NCI-H2196 (cell line): ENCODE measurements around the gene BTBD6.
"Not testable (repeated sequence)": the region's sequence is repeated elsewhere in the genome, so short reads cannot be mapped to it uniquely, and the experiment has no call there.

Experiments
- DNase-seq: peaks from one replicate; lab custom pipeline; 2025; ENCODE audit not compliant: unreplicated experiment; lab: John Stamatoyannopoulos, UW

BTBD6 gene

DNA sequence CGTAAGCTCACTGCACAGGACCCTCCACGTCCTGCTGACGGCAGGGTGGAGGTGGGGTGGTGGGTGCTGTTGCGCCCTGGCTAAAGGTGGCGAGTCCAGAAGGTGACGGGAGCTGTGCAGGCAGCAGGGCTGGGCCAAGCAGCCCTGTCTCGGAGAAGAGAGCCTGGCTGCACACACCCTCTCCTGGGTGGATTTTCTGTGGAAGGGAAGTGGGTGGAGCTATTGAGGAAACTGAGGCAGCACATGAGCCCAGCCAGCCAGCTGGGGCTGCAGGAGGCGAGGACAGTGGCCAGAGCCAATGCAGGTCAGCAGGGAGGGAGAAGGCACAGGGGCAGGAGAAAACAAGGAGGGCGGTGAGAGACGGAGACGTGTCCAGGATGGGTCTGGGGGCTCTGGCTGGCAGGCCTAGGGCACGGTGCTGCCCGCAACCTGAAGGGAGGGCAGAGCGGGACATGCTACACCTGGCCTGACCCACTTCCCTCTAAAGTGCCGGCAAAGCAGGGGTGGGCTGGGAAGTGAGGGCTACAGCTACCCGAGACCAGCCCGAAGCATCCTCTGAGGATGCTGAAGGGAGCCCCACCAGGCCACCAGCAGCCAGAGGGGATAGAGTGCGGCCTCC is 20.5 kb downstream of the BTBD6 start:
- no peak for DNase-seq

DNA sequence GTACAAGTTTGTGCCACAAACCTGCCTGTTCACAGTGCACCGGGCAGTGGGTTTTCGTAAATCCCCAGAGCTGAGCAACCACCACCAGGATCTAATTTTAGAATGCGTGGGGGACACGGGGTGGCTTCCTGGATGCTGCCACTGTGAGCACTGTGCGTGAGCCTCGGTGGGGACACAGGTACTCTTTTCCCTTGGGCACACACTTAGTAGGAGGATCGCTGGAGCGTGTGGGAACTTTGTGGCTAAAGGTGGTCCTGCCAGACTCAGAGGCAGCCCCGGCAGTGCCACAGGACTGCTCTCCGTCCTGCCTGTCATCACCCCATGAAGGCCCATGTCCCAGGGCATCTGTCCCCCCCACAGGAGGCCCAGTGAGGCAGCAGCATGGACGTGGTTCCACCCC is 21.1 kb downstream of the BTBD6 start:
- DNase-seq: no peak

DNA sequence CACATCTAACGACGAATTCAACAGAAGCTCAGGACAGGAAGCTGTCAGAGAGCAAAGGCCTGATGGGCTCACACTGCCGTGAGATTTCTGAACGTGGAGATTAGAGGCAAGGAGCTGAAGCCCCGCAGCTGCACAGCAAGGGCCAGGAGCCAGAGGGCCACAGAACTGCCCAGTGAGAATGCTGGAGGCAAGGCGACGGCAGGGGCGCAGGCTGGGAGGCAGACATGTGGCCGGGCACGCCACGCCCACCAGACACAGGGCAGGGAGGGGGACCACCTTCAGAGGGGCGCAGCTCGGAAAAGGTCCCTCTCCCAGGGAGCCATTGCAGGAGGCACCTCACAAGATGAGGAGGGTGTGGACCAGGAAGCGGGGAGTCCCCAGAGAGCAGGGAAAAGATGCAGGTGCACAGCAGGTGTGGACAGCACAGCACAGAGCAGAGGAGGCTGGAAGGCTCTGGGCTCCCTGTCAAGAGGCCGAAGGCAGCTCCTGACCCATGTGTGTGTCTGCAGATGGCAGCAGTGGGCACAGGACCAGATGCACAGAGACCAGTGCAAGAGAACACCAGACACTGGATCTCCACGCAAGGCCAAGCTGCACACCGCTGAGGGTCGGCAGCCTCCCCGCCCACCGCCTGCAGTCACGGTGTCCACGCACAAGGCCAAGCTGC is 23.0 kb downstream of the BTBD6 start:
- DNase-seq: no peak

DNA sequence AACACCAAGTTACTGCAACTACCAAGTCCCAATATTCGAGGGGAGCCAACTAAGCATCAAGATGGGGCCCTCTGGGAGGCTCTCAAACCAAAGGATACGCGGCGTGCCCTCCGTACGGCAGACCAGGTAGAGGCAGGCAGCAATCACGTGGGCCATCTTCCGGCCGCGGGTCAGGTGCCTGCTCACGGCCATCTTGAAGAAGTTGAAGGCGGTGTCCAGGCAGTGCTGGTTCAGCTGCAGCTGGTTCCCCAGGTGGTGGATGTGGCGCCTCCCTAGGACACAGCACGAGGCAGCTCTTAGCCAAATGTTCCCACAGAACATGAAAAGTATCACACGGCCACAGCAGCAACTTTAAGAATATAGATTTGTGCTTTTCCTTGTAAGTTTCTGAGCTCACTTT is 24.3 kb downstream of the BTBD6 start:
- DNase-seq: no peak

DNA sequence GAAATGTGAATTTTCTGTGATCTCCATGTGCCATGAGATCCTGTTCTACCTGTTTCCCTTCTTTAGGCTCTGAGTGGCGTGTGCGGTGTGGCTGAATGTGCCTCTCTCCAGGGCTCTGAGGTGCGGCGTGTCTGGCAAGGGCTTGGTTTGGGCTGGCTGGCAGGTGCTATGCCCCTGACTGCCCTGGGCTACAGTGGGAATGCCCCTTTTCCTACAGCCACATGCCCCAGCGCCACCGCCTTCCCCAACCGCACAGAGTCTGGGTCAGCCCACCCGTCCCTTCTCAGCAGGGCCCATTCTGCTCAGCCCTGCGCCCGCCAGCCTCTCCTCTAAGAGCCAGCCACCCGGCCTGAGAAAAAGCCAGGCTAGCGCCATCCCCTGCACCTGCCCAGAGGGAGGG is 24.7 kb downstream of the BTBD6 start:
- no peak for DNase-seq

DNA sequence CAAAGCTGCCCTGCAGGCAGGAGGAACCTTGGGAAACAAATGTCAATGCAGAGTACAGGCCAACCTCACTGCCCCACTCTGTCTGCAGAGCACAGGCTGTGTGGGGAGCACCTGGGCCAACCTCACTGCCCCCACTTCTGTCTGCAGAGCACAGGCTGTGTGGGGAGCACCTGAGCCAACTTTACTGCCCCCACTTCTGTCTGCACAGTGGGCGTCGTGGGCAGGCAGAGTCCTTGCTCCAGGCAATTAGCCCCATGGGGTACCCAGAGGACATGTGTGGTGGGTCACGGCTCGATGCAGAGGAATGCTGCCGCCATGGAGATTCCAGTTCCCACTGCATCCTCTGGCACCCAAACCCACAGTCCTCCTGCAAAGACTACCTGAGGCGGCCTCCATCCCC is 26.3 kb downstream of the BTBD6 start:
- no peak for DNase-seq

DNA sequence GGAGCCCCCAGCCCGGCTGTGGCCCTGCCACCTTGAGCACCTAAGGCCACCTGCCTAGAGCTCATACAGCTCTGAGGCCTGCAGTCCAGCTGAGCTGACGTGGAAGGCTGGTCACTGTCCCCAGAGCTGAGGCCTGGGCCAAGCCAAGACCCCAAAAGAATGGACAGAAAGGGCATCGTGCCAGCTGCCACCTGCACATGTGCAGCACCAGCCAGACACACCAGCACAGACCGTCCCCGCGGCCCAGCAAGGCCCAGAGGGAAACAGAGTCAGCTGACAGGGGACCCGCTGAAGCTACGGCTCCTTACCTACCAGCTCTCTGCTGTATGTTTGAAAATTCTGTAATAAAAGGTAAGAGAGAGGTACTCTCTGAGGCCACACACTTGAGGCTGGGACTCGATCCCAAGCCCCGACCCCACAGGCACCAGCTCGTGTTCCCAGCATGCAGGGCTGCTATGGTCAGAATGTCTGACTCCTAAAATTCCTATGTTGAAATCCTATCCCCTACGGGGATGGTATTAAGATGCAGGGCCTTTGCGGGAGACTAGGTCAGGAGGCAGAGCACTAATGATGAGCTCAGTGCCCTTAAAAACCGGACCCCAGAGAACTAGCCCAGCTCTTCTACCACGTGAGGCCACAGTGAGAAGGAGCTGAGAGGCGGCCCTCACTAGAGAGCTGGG is 27.1 kb downstream of the BTBD6 start:
- DNase-seq: no peak

DNA sequence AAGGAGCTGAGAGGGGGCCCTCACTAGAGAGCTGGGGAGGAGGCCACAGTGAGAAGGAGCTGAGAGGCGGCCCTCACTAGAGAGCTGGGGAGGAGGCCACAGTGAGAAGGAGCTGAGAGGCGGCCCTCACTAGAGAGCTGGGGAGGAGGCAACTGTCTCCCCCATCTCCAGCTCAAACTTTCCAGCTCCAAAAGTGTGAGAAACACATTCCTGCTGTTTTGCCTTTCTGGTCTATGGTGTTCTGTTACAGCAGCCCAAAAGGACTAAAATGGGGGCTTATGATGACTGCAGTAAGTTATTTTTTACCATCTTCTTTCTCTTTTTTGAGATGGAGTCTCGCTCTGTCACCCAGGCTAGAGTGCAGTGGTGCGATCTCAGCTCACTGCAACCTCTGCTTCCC is 29.1 kb downstream of the BTBD6 start:
- not testable (repeated sequence) for DNase-seq

DNA sequence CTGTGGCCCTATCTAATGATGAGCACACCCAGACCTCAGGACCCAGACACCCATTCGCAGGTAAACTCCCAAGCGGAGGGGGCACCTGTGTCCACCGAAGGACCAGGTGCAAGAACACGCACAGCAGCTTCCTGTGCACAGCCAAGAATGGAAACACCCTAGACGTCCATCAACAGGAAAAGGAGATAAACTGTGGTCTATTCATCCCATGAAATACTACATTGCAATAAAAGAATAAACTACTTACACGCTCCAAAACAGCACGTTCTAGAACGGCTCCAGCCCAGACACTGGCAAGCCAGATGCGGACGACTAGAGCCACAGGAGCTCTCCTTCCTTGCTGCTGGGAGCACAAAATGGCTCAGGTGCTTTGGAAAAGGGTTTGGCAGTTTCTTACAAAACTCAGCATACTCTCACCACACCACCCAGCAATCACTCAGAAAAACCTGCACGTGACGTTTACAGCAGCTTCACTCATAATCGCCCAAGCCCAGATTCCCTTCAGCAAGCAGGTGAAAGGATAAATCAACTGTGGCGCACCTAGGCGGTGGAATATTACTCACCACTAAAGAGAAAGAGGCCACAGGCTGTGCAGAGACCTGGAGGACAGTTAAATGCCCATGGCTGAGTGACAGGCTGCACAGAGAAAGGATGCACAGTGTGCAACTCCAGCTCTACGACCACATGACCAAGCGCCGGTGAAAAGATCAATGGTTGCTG is 31.5 kb downstream of the BTBD6 start:
- DNase-seq: no peak

DNA sequence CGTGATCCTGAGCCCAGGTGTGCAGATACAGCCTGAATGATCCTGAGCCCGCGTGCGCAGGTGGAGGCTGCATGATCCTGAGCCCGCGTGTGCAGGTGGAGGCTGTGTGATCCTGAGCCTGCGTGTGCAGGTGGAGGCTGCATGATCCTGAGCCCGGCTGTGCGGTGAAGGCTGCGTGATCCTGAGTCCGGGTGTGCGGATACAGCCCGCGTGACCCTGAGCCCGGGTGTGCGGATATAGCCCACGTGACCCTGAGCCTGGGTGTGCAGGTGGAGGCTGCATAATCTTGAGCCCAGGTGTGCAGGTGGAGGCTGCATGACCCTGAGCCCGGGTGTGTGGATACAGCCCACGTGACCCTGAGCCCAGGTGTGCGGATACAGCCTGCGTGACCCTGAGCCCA is 32.2 kb downstream of the BTBD6 start:
- no peak for DNase-seq

DNA sequence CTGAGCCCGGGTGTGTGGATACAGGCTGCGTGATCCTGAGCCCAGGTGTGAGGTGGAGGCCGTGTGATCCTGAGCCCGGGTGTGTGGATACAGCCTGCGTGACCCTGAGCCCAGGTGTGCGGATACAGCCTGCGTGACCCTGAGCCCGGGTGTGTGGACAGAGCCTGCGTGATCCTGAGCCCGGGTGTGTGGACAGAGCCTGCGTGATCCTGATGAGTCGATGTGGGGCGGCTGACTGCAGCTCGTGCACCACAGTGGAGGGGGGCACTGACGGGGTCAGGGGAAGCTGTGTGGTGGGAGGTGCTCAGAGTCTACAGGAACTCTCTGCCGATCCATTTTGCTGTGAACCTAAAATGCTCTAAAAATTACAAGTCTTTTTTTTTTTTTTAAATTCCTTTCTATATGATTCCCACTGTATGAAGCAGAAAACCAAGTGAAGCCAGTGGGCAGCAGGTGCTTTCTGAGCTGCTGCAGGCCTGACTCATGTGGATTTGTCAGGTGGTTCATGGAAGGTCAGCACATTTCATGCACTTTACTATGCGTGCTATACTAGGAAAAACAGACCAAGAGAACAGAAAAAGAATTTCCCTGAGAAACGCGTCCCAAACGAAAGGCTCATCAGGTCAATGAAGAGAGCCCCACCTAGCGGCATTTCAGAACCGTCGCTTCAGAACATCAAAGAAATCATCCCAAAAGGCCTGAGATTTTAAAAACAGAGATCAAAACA is 33.2 kb downstream of the BTBD6 start:
- DNase-seq: no peak

DNA sequence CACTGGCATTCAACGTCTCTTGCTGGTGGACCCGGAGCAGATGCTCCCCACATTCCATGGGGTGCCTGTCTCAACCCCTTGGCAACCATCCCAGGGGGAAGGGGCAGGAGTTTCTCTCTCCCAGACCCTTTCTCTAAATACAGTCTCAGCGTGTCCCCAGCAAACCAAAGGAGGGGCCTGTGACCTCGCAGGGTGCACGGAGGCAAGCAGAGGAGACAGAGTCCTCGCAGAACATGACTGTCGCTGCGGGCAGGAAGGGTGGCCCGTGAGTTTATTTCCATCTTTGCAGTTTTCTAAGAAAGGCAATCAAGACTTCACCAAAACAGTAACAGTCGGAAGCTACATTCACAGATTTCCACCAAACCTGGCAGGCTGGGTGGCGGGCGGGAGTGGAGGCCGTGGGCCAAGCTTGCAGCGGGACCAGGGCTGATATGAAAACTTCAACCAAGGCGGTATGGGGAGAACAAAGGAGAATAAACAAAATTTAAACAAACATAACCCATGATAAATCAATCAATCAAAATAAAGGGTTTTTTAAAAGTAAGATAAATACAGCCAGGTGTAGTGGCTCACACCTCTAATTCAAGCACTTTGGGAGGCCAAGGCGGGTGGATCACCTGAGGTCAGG is 33.9 kb downstream of the BTBD6 start:
- no peak for DNase-seq

DNA sequence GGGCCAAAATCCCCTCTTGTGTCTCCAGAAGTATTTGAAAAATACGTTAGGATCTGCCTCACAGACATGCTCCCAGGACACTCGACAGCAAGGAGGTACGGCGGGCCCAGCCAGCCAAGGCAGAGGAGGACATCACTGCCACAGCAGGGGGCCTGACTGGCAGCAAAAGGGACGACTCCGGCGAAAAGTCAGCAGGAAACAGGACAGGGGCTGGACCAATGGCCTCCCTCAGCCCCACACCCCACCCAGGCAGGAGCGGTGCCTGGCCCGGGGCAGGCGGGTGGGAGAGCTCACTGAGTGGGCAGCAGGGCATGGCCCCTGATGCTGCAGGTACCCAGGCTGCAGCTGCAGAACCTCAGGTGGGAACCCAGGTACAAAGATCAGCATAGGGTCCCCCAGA is 34.7 kb downstream of the BTBD6 start:
- DNase-seq: no peak

DNA sequence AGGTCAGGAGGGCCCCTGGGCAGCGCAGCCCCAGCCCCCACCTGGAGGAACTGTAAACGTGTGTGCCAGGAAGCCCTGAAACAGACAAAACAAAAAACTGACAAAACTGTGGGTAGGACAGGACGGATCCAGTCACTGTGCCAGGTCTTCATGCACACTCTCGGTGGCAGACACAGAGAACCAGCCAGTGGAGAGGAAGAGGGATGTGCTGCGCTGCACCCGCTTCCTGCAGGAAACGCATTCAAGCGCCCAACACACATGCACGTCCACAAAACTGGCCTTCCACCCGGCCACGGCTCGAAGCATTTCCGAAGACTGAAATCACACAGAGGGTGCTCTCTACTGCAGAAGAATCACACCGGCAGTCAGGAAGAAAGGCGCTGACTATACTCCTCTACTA is 35.6 kb downstream of the BTBD6 start:
- no peak for DNase-seq

DNA sequence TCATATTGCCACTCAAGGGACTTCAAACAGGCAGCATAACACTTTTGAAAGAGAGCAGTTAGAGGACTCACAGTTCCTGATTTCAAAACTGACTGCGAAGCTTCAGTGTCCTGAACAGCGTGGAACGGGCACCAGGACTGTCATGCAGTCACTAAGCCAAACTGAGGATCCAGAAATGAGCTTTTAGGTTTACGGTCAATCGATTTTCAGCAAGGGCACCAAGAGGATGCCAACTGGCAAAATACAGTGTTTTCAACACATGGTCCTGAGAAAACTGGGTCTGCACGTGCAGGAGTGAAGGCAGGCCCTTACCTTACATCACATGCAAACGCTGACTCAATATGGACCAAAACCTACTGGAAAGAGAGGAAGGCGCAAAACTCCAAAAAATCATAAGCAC is 36.8 kb downstream of the BTBD6 start:
- DNase-seq: no peak

DNA sequence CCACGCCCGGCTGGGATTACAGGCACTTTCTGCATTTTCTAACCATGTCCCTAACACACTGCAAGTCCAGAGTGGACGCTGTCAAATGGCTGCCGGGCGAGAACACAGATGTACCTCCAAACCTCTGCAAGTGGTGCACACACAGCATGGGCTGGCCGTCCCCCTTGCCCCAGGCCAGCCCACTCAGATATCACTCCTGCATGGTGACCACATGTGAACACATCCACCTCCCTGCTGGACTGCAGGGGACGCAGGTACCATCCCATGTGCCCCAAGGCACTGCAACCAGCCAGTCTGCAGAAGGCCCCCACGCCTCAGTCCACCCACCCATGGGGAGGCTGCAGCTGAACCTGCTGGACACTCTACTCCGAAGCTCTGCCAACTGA is 38.4 kb downstream of the BTBD6 start:
- no peak for DNase-seq

DNA sequence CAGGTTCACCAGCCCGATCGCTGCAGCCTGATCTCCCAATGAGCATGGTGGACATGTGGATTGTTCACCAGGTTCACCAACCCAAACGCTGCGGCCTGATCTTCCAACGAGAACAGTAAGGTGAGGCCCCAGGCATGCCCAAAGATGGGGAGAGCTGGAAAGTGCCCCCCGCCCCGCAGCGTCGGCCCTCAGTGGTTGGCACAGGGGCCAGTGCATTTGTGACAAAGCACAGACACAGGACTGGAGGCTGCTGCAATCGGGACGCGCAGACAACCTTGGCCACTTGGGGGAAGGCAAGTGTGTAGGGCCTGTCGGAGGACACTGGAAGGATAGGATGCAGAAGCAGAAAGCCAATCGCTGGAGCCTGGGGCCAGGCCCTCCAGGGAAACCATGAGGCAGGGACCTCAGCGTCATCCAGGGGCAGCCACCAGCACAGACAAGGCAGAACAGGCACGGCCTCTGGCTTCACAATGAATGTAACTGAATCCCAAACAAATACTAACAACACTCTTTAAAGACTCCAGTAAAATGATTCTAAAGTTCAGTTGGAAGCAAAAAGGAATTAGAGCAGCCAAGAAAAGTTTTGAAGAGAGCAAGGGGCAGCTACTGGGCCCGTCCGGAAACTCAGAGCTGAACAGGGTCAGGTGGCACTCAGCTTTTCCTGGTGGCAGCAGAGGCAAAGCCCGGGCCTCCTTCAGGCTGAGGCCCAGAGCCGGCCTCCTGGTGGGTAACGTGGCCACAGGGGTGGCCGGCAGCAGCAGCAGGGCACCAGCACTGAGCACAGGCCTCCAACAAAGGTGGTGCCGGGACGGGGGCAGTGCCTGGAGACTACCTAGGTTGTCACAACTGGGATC is 39.1 kb downstream of the BTBD6 start:
- DNase-seq: no peak

DNA sequence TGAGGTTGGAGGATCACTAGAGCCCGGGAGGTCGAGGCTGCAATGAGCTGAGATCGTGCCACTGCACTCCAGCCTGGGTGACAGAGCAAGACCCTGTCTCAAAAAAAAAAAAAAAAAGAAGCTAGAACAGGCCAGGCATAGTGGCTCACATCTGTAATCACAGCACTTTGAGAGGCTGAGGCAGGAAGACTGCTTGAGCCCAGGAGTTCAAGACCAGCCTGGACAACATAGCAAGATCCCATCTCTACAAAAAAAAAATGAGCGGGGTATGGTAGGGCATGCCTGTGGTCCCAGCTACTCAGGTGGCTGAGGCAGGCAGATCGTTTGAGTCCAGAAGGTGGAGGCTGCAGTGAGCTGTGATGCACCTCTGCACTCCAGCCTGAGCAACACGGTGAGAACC is 40.6 kb downstream of the BTBD6 start:
- not testable (repeated sequence) for DNase-seq

DNA sequence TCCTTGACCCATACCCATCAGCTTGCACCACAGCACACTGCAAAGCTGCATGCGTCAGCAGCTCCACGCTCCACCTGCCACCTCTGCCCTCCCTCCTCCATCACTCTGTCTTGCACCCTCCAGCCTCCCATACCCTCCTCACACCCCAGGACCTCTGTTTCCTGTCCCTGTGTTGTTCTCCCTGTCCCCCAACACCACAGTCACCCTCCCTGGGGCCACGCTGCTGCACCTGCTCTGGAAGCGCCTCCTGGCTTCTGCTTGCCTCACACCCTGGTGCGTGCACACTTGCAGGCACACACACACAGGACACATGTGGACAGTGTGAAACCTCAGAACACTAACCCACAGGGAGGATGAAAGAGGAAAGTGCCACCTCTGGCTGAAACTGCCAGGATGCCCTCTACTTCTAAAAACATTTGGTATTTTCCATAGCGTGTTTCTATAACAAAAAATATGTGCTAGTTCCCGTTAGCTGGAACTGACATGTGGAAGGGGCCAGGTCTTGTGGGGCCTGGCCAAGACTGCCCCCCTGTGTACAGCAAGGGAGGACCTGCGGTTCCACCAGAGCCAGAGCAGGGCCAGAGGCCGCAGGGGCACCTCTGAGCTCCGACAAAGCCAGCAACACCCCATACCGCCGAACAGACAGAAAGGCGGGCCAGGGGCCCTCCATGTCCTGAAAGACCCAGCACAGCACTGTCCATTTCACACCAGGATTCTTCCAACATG is 42.5 kb downstream of the BTBD6 start:
- no peak for DNase-seq
